Smooth muscle cell (in vitro differentiated cells): ENCODE results near the gene COL4A1. TPM values are rescaled to one million over a fixed set of nuclear protein-coding genes. Genes with fewer than 3 reads are reported as not detected.
A peak's percentile ranks its signal among the peaks of the same experiment; 100 is the strongest.

ENCODE experiments used
- DNase-seq: peaks from one replicate; lab custom pipeline; 2025; ENCODE audit not compliant: unreplicated experiment; lab: John Stamatoyannopoulos, UW
- H2AFZ ChIP-seq: fragments of 200-600 bp; sonication (generic); 2 replicates; pipeline ENCODE4 v1.6.0; 2016; ENCODE audit warnings: antibody characterized with exemption, low read depth, mild to moderate bottlenecking
- H3F3A ChIP-seq: fragments of 200-600 bp; sonication (generic); 2 replicates; pipeline ENCODE4 v1.6.0; 2017; ENCODE audit warnings: antibody characterized with exemption, low read depth
- H3K27ac ChIP-seq: fragments of 200-600 bp; sonication (generic); 2 replicates; pipeline ENCODE4 v1.5.1; 2016; ENCODE audit warnings: low read depth, mild to moderate bottlenecking
- H3K27me3 ChIP-seq: fragments of 200-600 bp; sonication (generic); 2 replicates; pipeline ENCODE4 v1.6.1; 2016; ENCODE audit warnings: low read depth, mild to moderate bottlenecking
- H3K36me3 ChIP-seq: fragments of 200-600 bp; sonication (generic); 2 replicates; pipeline ENCODE4 v1.5.1; 2016; ENCODE audit warnings: low read depth
- H3K4me1 ChIP-seq: fragments of 200-600 bp; sonication (generic); 2 replicates; pipeline ENCODE4 v1.5.1; 2016; ENCODE audit warnings: low read depth
- H3K4me2 ChIP-seq: fragments of 200-600 bp; sonication (generic); 2 replicates; pipeline ENCODE4 v1.6.0; 2016; ENCODE audit warnings: mild to moderate bottlenecking
- H3K4me3 ChIP-seq: fragments of 200-600 bp; sonication (generic); 2 replicates; pipeline ENCODE4 v1.5.1; 2016; ENCODE audit warnings: mild to moderate bottlenecking
- H3K79me2 ChIP-seq: fragments of 200-600 bp; sonication (generic); 2 replicates; pipeline ENCODE4 v1.6.0; 2016; ENCODE audit warnings: low read depth, mild to moderate bottlenecking
- H3K9ac ChIP-seq: fragments of 200-600 bp; sonication (generic); 2 replicates; pipeline ENCODE4 v1.6.0; 2016; ENCODE audit warnings: low read depth
- H3K9me3 ChIP-seq: fragments of 200-600 bp; sonication (generic); replicated peaks from 2 replicates; pipeline ENCODE4 v1.5.1; 2016; ENCODE audit warnings: low read depth
- H4K20me1 ChIP-seq: fragments of 200-600 bp; sonication (generic); 2 replicates; pipeline ENCODE4 v1.6.0; 2016; ENCODE audit warnings: low read depth
- CTCF ChIP-seq: fragments of 200-600 bp; sonication (generic); IDR thresholded peaks from 2 replicates; pipeline ENCODE4 v1.5.1; 2017; ENCODE audit warnings: borderline replicate concordance, mild to moderate bottlenecking, antibody characterized with exemption; ENCODE audit not compliant: insufficient read depth, poor library complexity, severe bottlenecking
- WGBS: methylation state at CpG from one replicate; pipeline ENCODE4 v1.1.7; 2016; ENCODE audit warnings: low lambda C conversion rate; 5-methylcytosine and 5-hydroxymethylcytosine counted together
- polyA plus RNA-seq: library from polyadenylated mRNA; unstranded; fragments of >200 nt; fragmentation: Nextera tagmentation; extraction: Ambion mirVana; gene quantifications from 2 replicates; pipeline ENCODE4 v1.2.1, GENCODE V29; 2016
- total RNA-seq: library from RNA; depleted of rRNA; stranded (reverse); fragments of >200 nt; gene quantifications from 2 replicates; pipeline ENCODE4 v1.2.3, GENCODE V29; 2014

The COL4A1 gene
- total and polyA plus RNA-seq, 2 experiments from 2014 or later, result 2,409 to 4,372 TPM

GRCh38 chr13:110150384-110151101 lies 156.4 kb downstream of the COL4A1 start:
- Histone ChIP-seq H3K36me3 (peaks cover 48% of the 10 kb centered on the region), H3K9ac (no peak overlapping the region), H3K4me3 (no peak overlapping the region), H3K4me1 (no peaks in the 10 kb centered on the region), H3K9me3 (no peaks in the 10 kb centered on the region), H3K79me2 (no peaks in the 10 kb centered on the region), H3K27ac (peak overlapping the region; percentile 59), H3F3A (peaks cover 92% of the 10 kb centered on the region), H3K4me2 (no peak overlapping the region), H4K20me1 (peaks cover 95% of the 10 kb centered on the region), H2AFZ (no peak overlapping the region), H3K27me3 (no peaks in the 10 kb centered on the region)
- 95% methylated on average over 15 of the region's 15 CpGs for WGBS
- no peak for DNase-seq
- TF ChIP-seq CTCF, result no peak

GRCh38 chr13:110149036-110149435 lies 157.9 kb downstream of the COL4A1 start:
- H3K79me2 ChIP-seq, result no peaks in the 10 kb centered on the region
- WGBS, result 89% methylated on average over 7 of the region's 7 CpGs
- no peak for TF ChIP-seq CTCF
- H3K9ac ChIP-seq, result no peak overlapping the region
- no peak overlapping the region for H3K4me3 ChIP-seq
- H2AFZ ChIP-seq, result no peak overlapping the region
- no peaks in the 10 kb centered on the region for H3K9me3 ChIP-seq
- peaks cover 87% of the 10 kb centered on the region for H4K20me1 ChIP-seq
- peaks cover 43% of the 10 kb centered on the region for H3K36me3 ChIP-seq
- no peak for DNase-seq
- H3F3A ChIP-seq, result peaks cover 90% of the 10 kb centered on the region
- no peak overlapping the region for H3K4me2 ChIP-seq
- no peaks in the 10 kb centered on the region for H3K4me1 ChIP-seq
- H3K27me3 ChIP-seq, result no peaks in the 10 kb centered on the region
- H3K27ac ChIP-seq, result peak overlapping the region; percentile 55

- H3K4me1 ChIP-seq, result peaks cover 17% of the 10 kb centered on the region
- no peak for DNase-seq
- H2AFZ ChIP-seq, result no peak overlapping the region
- H3K4me2 ChIP-seq, result no peak overlapping the region
- no peak overlapping the region for H3K27ac ChIP-seq
- no peak for TF ChIP-seq CTCF
- H3K36me3 ChIP-seq, result no peaks in the 10 kb centered on the region
- H4K20me1 ChIP-seq, result peaks cover 43% of the 10 kb centered on the region
- peaks cover 50% of the 10 kb centered on the region for H3F3A ChIP-seq
- no peaks in the 10 kb centered on the region for H3K27me3 ChIP-seq
- no peaks in the 10 kb centered on the region for H3K79me2 ChIP-seq
- H3K9me3 ChIP-seq, result no peaks in the 10 kb centered on the region
- 93% methylated on average over 3 of the region's 3 CpGs for WGBS
- H3K4me3 ChIP-seq, result no peak overlapping the region
- no peak overlapping the region for H3K9ac ChIP-seq
Observed at GRCh38 chr13:110140099-110140498, 166.9 kb downstream of the COL4A1 start.

GRCh38 chr13:110138700-110139036 lies 168.3 kb downstream of the COL4A1 start:
- H3K4me3 ChIP-seq, result peak overlapping the region; percentile 54
- H3F3A ChIP-seq, result peaks cover 38% of the 10 kb centered on the region
- peaks cover 34% of the 10 kb centered on the region for H4K20me1 ChIP-seq
- no peaks in the 10 kb centered on the region for H3K27me3 ChIP-seq
- DNase-seq, result no peak
- peak overlapping the region; percentile 83 for H3K4me2 ChIP-seq
- WGBS, result 27% methylated on average over 8 of the region's 8 CpGs
- no peaks in the 10 kb centered on the region for H3K79me2 ChIP-seq
- H3K36me3 ChIP-seq, result no peaks in the 10 kb centered on the region
- peak overlapping the region; percentile 65 for H3K27ac ChIP-seq
- no peak for TF ChIP-seq CTCF
- no peak overlapping the region for H2AFZ ChIP-seq
- no peak overlapping the region for H3K9ac ChIP-seq
- H3K9me3 ChIP-seq, result no peaks in the 10 kb centered on the region
- H3K4me1 ChIP-seq, result peaks cover 17% of the 10 kb centered on the region
